ENCODE data around the gene TIMP3.

The TIMP3 gene

GRCh38 chr22:32788904-32789624 lies 12.4 kb upstream of the TIMP3 start:
- DNase-seq: no peak

GRCh38 chr22:32789797-32790620 lies 11.5 kb upstream of the TIMP3 start:
- DNase-seq: no peak

GRCh38 chr22:32791056-32791455 lies 10.4 kb upstream of the TIMP3 start:
- no peak for DNase-seq

DNA sequence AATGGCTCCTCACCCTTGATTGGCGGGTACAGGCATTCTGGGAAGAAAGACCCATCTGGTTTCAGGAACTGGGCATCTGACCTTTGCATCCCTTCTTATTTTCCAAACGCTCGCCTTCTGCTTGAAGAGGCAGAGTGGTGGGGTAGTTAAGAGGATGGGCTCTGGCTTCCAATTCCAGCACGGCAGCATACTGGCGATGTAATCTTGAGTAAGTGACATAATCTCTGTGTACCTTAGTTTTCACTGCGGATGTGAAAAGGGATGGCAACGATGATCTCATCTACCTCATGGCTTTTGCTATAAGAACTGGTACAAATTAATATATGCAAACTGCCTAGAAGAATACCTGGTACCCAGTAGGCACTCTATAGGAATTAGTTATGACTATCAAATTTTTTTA lies 10.0 kb upstream of the TIMP3 start:
- no peak for DNase-seq

DNA sequence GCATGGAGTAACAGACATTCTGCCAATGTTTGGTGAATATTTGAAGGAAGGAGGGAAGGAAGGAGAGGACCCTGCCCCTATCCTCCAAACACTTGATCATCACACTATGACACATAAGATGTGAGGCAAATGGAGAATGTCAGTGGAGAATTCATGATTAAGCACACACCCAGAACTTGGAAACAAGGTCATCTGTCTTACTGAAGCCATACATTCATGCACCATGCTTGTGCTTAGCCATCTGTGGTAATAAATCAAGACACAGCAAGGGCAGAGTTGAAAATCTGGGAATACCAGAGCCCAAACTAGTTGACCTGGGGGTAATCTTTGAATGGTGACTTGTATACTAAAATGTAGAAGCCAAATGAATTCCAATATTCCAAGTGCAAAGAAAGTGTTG lies 7.9 kb upstream of the TIMP3 start:
- DNase-seq: no peak

- DNase-seq: no peak
These were observed 6.9 kb upstream of the TIMP3 start for GRCh38 chr22:32794449-32795213.

DNA sequence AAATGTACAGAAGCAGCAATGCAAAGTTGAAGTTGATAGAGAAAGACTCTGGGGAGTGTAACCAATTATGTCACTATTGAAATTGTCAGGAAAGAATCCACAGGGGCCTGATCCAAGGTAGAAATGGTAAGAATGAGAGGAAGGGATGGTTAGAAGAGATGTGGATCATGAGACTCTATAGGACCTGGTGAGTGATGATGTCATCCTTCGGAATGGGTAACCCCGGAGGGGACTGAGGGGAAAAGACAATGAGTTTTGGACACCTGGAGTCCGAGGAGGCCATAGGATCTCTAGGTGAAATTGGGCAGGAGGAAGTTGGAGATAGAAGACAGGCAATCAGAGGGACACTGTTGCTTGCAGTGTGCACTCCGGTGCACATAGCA lies 6.3 kb upstream of the TIMP3 start:
- DNase-seq: no peak

- no peak for DNase-seq
These were observed 4.5 kb upstream of the TIMP3 start for GRCh38 chr22:32796865-32797573.

GRCh38 chr22:32799496-32799895 lies 2.0 kb upstream of the TIMP3 start:
- no peak for DNase-seq

GRCh38 chr22:32800158-32800882 lies 1.2 kb upstream of the TIMP3 start:
- no peak for DNase-seq

DNA sequence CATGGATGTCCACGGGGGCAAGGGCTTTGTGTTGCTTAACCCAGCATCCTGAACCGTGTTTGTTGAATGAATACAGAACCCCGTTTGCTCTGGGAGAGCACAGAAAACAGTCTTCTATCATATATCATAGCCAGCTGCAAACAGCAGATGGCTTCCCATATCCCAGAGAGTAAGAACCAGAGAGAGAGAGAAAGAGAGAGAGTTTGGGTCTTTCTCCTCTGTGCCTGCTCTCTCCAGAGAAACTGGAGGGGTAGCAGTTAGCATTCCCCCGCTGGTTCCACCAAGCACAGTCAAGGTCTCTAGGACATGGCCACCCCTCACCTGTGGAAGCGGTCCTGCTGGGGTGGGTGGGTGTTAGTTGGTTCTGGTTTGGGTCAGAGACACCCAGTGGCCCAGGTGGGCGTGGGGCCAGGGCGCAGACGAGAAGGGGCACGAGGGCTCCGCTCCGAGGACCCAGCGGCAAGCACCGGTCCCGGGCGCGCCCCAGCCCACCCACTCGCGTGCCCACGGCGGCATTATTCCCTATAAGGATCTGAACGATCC lies 440 bp upstream of the TIMP3 start:
- DNase-seq: no peak

DNA sequence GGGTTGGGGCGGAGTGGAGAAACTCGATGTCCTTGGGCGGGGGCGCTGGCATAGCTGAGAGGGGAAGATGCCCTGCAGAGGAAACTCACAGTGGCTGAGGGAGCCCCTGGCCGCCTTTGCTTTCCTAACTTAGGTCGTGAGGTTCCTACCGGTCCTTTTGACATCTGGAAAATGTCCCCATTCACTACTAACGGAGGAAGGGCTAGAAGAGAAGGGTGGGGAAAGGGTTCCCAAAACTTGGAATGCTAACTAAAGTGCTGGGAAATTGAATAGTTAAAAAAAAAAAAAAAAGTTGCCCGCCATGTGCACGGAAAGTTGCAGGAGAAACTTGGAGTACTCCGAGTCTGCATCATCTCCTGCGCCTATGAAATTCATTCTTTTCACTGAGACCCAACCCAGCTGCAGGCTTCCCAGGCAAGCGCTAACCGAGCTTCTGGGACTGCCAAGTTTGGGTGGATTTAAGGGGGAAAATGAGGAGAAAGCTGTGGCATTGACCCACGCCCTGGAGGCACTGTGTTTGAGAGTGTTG lies 796 bp downstream of the TIMP3 start:
- no peak for DNase-seq

DNA sequence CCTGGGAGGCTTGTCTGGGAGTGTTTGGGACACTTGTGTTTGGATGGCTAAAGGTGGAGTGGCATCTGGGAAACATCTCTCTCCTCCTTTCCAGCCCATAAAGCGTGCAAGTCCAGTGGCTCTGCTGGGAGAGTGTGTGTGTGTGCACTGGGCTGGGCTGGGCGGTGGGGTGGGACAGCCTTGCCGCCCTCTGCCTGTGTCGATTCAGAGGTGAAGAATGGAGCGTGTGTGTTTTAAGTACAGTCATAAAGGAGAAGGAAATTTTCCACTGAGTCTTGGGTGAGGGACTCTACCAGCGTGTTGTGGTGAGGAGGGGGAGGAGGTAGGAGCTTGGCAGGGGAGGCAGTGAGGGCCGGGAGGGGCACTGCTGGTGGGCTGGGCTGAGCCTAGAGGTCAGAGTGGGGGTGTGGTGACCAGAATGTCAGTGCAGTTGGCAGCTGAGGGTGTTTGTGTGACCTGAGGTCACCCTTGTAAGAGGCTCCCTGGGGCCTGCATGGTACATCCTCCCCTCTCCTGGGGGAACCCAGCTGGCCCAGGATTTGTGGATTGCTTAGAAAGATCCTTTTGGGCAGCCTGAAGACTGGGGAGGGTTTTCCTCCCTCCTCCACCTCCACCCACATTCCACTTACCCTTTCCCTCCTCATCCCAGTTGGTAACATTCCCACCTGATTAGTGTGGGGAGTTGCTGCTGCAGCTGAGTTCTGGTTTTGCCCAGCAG lies 1.7 kb downstream of the TIMP3 start:
- no peak for DNase-seq

- DNase-seq: no peak
These were observed 2.4 kb downstream of the TIMP3 start for GRCh38 chr22:32803738-32804435.

DNA sequence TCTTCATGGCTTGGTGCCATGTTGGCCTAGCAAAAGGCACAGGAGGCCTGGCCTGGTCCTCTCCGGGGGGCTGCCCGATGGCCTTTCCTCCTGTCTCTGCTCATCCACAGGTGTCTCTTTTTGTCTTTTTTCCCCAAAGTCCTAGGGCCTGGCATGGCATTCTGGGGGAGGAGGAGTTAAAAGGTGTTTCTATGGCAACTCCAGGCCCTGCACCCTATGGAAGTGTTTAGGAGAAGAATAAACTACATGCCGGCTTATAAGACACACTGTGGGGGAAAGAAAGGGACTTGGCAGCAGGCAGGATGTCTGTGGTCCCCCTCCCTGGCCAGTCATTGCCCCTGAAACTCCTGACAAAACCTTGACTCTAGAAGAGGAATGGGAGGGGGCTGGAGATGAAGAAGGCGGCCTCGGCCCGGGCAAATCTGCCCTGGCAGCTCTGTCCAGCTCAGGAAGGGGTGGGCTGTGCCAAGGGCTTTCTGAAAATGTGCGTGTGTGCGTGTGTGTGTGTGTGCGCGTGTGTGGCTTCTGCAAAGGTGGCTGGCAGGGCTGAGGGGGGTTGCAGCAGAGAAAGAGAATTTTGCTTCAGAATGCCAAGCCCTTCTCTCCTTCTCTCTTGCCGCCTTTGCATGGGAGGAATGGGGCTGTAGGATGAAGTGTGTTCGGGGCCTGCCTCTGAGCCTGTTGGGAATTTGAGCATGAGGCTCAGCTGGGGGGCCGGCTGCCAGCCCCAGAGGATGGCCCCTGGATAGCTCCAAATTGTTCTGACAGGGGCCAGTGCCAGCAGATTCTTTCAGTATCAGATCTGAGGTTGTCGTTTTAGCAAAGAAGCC lies 3.2 kb downstream of the TIMP3 start:
- DNase-seq: no peak

DNA sequence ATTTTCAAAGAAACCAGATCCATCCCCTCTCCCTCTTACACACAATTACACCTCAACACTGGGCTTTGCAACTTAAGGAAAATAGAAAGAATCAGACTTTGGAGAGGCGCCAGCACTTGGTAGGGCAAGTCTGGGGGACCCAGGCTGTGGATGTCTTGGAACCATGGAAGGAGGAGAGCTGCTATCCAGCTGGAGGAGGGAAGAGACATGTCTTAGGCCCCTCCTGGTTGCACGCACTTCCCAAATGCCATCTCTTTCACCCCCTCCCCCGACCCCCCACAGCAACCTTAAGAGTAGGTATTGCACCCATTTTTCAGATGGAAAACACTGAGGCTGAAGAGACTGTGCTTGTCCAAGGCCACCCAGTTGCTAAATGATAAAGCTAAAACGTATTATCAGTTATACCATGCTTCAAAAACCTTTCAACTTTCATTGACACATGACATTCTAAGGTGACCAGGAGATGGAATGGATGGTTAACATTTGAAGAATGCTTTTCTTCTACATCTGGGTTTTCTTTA lies 3.9 kb downstream of the TIMP3 start:
- DNase-seq: no peak

DNA sequence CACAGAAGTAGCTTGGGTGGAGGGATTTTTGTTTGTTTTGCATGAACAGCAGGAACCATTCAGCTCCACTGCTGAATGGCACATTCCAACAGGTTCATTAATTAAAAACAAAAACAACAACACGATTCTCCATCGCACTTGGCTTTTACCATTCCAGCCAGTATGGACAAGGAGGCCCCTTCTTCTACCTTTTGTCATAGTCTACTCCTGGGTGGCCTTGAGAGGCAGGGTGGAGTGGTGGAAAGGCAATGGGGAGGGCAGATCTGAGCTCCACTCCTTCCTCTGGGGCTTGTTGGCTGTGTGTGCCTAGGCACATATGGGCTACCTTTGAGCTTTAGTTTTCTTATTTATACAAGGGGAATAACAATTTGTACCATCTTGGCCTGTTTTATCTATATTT lies 4.8 kb downstream of the TIMP3 start:
- no peak for DNase-seq

GRCh38 chr22:32808038-32808445 lies 6.5 kb downstream of the TIMP3 start:
- DNase-seq: no peak

All from NCI-H187 treated with DMSO at 0.1 percent for 48 hours (cell line).